GM18526 (cell line): ENCODE data around the gene TBPL2.

Source experiments
- POLR2A ChIP-seq: IDR thresholded peaks from 3 replicates; pipeline ENCODE4 v1.6.1; 2011; ENCODE audit not compliant: insufficient read length; ENCODE audit errors: extremely low read depth

TBPL2 gene

GRCh38 chr14:55419663-55420062 lies 20.8 kb downstream of the TBPL2 start:
- TF ChIP-seq POLR2A: no peak

- TF ChIP-seq POLR2A: no peak
Observed at GRCh38 chr14:55418411-55418810, 22.0 kb downstream of the TBPL2 start.

GRCh38 chr14:55417955-55418354 lies 22.5 kb downstream of the TBPL2 start:
- no peak for TF ChIP-seq POLR2A

GRCh38 chr14:55416866-55417265 lies 23.6 kb downstream of the TBPL2 start:
- TF ChIP-seq POLR2A: no peak

GRCh38 chr14:55414551-55414950 lies 25.9 kb downstream of the TBPL2 start:
- TF ChIP-seq POLR2A: no peak

GRCh38 chr14:55412676-55413075 lies 27.7 kb downstream of the TBPL2 start:
- no peak for TF ChIP-seq POLR2A

GRCh38 chr14:55411426-55412389 lies 28.7 kb downstream of the TBPL2 start, which contains the start of gene ATG14:
Gene ATG14, minus strand, starts transcription at chr14:55411830. Its CDS starts 8 bp downstream, at chr14:55411822.
- TF ChIP-seq POLR2A: peak; percentile 66

- TF ChIP-seq POLR2A: no peak
Observed at GRCh38 chr14:55410876-55411275, 29.5 kb downstream of the TBPL2 start.

- TF ChIP-seq POLR2A: no peak
Observed at GRCh38 chr14:55404173-55404854, 36.1 kb downstream of the TBPL2 start.

GRCh38 chr14:55401751-55402150 lies 38.7 kb downstream of the TBPL2 start:
- TF ChIP-seq POLR2A: no peak

GRCh38 chr14:55399852-55400251 lies 40.6 kb downstream of the TBPL2 start:
- no peak for TF ChIP-seq POLR2A

- no peak for TF ChIP-seq POLR2A
Observed at GRCh38 chr14:55399183-55399582, 41.2 kb downstream of the TBPL2 start.

GRCh38 chr14:55398679-55399078 lies 41.7 kb downstream of the TBPL2 start:
- TF ChIP-seq POLR2A: no peak

- TF ChIP-seq POLR2A: no peak
Observed at GRCh38 chr14:55389330-55389729, 51.1 kb downstream of the TBPL2 start.

GRCh38 chr14:55388160-55388559 lies 52.3 kb downstream of the TBPL2 start:
- no peak for TF ChIP-seq POLR2A

GRCh38 chr14:55387121-55387520 lies 53.3 kb downstream of the TBPL2 start:
- TF ChIP-seq POLR2A: no peak
